NB4 (cell line): ENCODE data around the gene SHISA5.

Experiments
- MYC ChIP-seq: IDR thresholded peaks from 2 replicates; pipeline ENCODE4 v1.6.1; 2011; ENCODE audit warnings: low read depth, low read length
- POLR2A ChIP-seq: IDR thresholded peaks from 2 replicates; pipeline ENCODE4 v1.6.1; 2011; ENCODE audit warnings: mild to moderate bottlenecking; ENCODE audit not compliant: insufficient read length; ENCODE audit errors: extremely low read depth
- TF ChIP-seq, protein P1 (sequence below): IDR thresholded peaks from one replicate; pipeline ENCODE4 v1.5.1; 2012; ENCODE audit warnings: low read depth, low read length
- TF ChIP-seq, protein P2 (sequence below): IDR thresholded peaks from 2 replicates; pipeline ENCODE4 v1.6.1; 2011; ENCODE audit warnings: low read depth, low read length

DNA sequence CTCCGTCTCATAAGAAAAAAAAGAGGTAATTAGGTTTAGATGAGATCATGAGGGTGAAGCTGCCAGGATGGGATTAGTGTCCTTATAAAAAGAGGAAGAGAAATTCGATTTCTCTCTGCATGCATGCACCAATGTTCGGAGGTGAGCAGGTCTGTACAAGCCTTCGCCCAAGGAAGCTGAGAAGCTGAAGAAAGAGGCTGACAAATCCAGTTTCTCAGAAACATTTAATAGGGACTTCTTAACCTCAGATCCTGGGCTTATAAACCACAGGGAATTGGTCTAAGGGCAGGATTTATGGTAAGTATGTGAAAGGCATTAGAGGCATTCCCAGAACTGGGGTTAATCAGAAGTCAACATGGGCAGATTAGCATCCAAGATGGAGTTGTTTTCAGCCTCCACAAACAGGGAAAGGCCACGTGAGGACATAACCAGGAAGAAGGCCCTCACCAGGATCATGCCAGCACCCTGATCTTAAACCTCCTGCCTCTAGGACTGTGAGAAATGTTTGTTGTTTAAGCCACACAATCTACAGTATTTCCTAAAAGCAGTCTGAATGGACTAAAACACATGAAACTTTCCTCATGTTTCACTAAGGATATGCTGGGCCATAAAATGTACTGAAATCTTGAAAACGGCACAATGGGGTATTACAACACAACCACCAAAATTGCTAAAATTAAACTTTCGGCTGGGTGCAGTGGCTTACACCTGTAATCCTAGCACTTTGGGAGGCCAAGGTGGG is 11.3 kb downstream of the SHISA5 start:
- TF ChIP-seq, protein P1, sequence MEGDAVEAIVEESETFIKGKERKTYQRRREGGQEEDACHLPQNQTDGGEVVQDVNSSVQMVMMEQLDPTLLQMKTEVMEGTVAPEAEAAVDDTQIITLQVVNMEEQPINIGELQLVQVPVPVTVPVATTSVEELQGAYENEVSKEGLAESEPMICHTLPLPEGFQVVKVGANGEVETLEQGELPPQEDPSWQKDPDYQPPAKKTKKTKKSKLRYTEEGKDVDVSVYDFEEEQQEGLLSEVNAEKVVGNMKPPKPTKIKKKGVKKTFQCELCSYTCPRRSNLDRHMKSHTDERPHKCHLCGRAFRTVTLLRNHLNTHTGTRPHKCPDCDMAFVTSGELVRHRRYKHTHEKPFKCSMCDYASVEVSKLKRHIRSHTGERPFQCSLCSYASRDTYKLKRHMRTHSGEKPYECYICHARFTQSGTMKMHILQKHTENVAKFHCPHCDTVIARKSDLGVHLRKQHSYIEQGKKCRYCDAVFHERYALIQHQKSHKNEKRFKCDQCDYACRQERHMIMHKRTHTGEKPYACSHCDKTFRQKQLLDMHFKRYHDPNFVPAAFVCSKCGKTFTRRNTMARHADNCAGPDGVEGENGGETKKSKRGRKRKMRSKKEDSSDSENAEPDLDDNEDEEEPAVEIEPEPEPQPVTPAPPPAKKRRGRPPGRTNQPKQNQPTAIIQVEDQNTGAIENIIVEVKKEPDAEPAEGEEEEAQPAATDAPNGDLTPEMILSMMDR: no peak
- TF ChIP-seq MYC (no peak), POLR2A (no peak)
- TF ChIP-seq, protein P2, sequence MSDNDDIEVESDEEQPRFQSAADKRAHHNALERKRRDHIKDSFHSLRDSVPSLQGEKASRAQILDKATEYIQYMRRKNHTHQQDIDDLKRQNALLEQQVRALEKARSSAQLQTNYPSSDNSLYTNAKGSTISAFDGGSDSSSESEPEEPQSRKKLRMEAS: no peak
